Breast epithelium (tissue), 3 donors: ENCODE measurements around the gene ADIPOR2.

Experiments
- POLR2A ChIP-seq: fragments of 450-650 bp; IDR thresholded peaks from one replicate; pipeline ENCODE4 v1.6.1; 2016; ENCODE audit warnings: antibody characterized with exemption, mild to moderate bottlenecking, moderate library complexity
- TF ChIP-seq, protein P1 (sequence below), 3 donors: fragments of 450-650 bp; IDR thresholded peaks; one replicate each; pipeline ENCODE4 v1.5.1; 2016 to 2017; ENCODE audit warnings: antibody characterized with exemption in 3 of 3, mild to moderate bottlenecking in 3 of 3, moderate library complexity in 3 of 3

DNA sequence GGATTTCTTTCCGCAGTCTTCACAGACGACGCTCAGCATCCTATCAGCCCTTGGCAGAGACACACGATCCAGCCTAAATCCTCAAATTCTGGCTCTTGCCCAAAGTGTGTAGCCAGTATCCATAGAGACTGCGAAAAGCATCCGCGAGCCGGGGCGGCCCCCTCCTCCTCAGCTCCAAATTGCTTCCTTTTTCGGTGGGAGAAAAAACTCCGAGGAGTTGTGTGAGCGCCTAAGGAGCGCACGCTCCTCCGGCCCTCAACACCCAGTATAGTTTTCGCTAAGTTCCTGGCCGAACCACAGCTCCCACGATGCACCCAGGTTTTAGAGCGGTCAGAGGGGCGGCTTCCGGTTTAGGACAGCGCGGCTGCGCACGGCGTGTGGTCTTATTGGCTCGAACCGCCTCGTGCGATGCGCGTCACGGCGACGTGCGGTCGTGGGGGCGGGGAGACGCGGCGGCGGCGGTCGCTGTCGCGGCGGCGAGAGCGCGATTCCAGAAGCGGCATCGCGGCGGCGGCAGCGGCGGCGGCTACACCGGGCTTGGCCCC, at the start of gene ADIPOR2:
- TF ChIP-seq, protein P1, sequence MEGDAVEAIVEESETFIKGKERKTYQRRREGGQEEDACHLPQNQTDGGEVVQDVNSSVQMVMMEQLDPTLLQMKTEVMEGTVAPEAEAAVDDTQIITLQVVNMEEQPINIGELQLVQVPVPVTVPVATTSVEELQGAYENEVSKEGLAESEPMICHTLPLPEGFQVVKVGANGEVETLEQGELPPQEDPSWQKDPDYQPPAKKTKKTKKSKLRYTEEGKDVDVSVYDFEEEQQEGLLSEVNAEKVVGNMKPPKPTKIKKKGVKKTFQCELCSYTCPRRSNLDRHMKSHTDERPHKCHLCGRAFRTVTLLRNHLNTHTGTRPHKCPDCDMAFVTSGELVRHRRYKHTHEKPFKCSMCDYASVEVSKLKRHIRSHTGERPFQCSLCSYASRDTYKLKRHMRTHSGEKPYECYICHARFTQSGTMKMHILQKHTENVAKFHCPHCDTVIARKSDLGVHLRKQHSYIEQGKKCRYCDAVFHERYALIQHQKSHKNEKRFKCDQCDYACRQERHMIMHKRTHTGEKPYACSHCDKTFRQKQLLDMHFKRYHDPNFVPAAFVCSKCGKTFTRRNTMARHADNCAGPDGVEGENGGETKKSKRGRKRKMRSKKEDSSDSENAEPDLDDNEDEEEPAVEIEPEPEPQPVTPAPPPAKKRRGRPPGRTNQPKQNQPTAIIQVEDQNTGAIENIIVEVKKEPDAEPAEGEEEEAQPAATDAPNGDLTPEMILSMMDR (IDR thresholded peaks at IDR 0.05) = no peak
- no peak for TF ChIP-seq POLR2A
